Measurements from ENCODE around the gene LUC7L. TPM values are rescaled to one million over a fixed set of nuclear protein-coding genes. Genes with fewer than 3 reads are reported as not detected.

LUC7L gene
- total RNA-seq, 1 experiment from 2014 or later = 137 TPM

DNA sequence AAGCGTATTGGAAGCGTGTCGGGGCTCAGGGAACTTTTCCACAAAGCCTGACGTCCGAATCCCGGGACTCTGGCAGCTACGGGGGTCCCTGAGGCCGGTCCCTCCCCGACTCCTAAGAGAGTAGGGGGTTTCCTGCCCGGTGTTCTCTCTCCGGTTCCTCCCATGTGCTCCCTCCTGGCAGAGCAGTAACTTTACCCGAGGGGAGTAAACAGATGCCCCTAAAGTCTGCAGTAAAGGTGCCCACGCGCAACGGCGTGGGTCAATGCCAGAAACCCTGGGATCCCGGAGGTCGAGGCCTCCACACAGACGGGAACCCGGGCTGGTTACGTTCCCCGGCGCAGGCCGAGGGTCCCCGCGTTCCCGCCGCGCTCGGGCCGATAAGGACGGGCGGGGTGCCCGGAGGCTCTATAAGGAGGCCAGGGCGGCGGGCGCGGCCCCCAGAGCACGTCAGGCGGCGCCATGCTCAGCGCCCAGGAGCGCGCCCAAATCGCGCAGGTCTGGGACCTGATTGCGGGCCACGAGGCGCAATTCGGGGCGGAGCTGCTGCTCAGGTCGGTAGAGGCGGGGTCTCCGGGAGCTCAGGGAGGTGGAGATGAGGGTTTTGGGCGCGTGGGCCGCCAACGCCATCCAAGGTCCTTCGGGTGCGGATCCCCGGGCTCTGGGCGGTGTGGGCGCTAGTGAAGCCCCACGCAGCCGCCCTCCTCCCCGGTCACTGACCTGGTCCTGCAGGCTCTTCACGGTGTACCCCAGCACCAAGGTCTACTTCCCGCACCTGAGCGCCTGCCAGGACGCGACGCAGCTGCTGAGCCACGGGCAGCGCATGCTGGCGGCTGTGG lies 63.5 kb downstream of the LUC7L start, which contains the start of gene HBM:
TSS of gene HBM (plus strand) at position 440 of the 836 bp plus-strand sequence. CDS start at position 460, 20 bp downstream.
- no peak within 1 kb of the TSS for H3K9ac ChIP-seq (ENCODE audit: extremely low read depth, insufficient read length, low read length)
- H3K4ac ChIP-seq (ENCODE audit: low read depth, low read length) = no peak within 1 kb of the TSS
- Mint-ChIP-seq H3K4me3 (peak within 1 kb of the TSS; percentile 47 to 76), H3K4me1 (peaks cover 26 to 30% of the 10 kb centered on the region in 2 experiments), H3K36me3 (ENCODE audit: insufficient read depth in 1 of 3, low read depth in 3 of 3) (no peaks in the 10 kb centered on the region), H3K9me3 (peaks cover 0 to 1% of the 10 kb centered on the region in 2 experiments; a peak in 1 of 5 replicates), H3K27me3 (ENCODE audit: low read depth) (peaks cover 79% of the 10 kb centered on the region), H3K27ac (no peak within 1 kb of the TSS)
- no CpG with 5 or more reads among the region's 75 CpGs for WGBS (ENCODE audit: extremely low coverage, insufficient read length, low lambda C conversion rate)
- H3K27me3 ChIP-seq (ENCODE audit: insufficient read depth, low read length) = peaks cover 34% of the 10 kb centered on the region
- H4K8ac ChIP-seq (replicated peaks; ENCODE audit: insufficient read length, low read depth, low read length) = no peak within 1 kb of the TSS
- no peaks in the 10 kb centered on the region for H3K79me2 ChIP-seq (ENCODE audit: insufficient read depth, low read length)
- no peak for DNase-seq
- H2AK5ac ChIP-seq (ENCODE audit: insufficient read length, low read length) = no peak within 1 kb of the TSS
- TF ChIP-seq, protein P1, sequence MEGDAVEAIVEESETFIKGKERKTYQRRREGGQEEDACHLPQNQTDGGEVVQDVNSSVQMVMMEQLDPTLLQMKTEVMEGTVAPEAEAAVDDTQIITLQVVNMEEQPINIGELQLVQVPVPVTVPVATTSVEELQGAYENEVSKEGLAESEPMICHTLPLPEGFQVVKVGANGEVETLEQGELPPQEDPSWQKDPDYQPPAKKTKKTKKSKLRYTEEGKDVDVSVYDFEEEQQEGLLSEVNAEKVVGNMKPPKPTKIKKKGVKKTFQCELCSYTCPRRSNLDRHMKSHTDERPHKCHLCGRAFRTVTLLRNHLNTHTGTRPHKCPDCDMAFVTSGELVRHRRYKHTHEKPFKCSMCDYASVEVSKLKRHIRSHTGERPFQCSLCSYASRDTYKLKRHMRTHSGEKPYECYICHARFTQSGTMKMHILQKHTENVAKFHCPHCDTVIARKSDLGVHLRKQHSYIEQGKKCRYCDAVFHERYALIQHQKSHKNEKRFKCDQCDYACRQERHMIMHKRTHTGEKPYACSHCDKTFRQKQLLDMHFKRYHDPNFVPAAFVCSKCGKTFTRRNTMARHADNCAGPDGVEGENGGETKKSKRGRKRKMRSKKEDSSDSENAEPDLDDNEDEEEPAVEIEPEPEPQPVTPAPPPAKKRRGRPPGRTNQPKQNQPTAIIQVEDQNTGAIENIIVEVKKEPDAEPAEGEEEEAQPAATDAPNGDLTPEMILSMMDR (conservative IDR thresholded peaks at IDR 0.05) = no peak
- no peak within 1 kb of the TSS for H3K14ac ChIP-seq (ENCODE audit: insufficient read depth, low read length)
- H2BK5ac ChIP-seq (ENCODE audit: insufficient read length, low read length) = no peak within 1 kb of the TSS
- H3K23ac ChIP-seq (ENCODE audit: insufficient read length, low read depth, low read length) = no peak within 1 kb of the TSS
- no peak within 1 kb of the TSS for H2AFZ ChIP-seq (ENCODE audit: low read length)
- H3K27ac ChIP-seq (ENCODE audit: insufficient read length, low read depth, low read length) = no peak within 1 kb of the TSS
- no peak within 1 kb of the TSS for H4K91ac ChIP-seq (ENCODE audit: insufficient read length, low read depth, low read length)
- no peak within 1 kb of the TSS for H3T11ph ChIP-seq (ENCODE audit: low read length)
- no peaks in the 10 kb centered on the region; the same call in 1 of the 2 replicates for H3K4me1 ChIP-seq (ENCODE audit: insufficient read depth, low read length)
- no peak within 1 kb of the TSS for H3K56ac ChIP-seq (ENCODE audit: insufficient read length, low read depth, low read length)
- no peaks in the 10 kb centered on the region for H3K79me1 ChIP-seq (ENCODE audit: insufficient read depth, low read depth, low read length, poor library complexity, severe bottlenecking)
- no peak within 1 kb of the TSS for H2BK12ac ChIP-seq (ENCODE audit: insufficient read length, low read depth, low read length)
- H2BK15ac ChIP-seq (ENCODE audit: low read depth, low read length) = no peak within 1 kb of the TSS; the same call in 1 of the 2 replicates
- H3K4me2 ChIP-seq (ENCODE audit: insufficient read depth, insufficient read length, low read length) = peak within 1 kb of the TSS; percentile 33
- H3K18ac ChIP-seq (ENCODE audit: insufficient read length, low read depth, low read length) = no peak within 1 kb of the TSS
- no peaks in the 10 kb centered on the region for H4K20me1 ChIP-seq (ENCODE audit: control insufficient read depth, insufficient read depth, insufficient read length)
- H2BK120ac ChIP-seq (ENCODE audit: low read depth, low read length, poor library complexity, severe bottlenecking) = no peak within 1 kb of the TSS
- H2BK20ac ChIP-seq (ENCODE audit: low read depth, low read length, poor library complexity, severe bottlenecking) = no peak within 1 kb of the TSS
- H3K23me2 ChIP-seq (ENCODE audit: insufficient read length, low read depth, low read length, poor library complexity, severe bottlenecking) = peaks cover 8% of the 10 kb centered on the region
- no peak within 1 kb of the TSS for H4K5ac ChIP-seq (ENCODE audit: insufficient read length, low read depth, low read length)
- H3K9me3 ChIP-seq (ENCODE audit: control insufficient read depth, low read depth, low read length) = no peaks in the 10 kb centered on the region
